ENCODE measurements around the gene ITGAE.

GRCh38 chr17:3794557-3795389, 6.2 kb downstream of the ITGAE start:
- TF ChIP-seq CTCF (conservative IDR thresholded peaks at IDR 0.05; ENCODE audit: low read depth, low read length) = no peak
- no peak for TF ChIP-seq EZH2 (IDR thresholded peaks at IDR 0.05; ENCODE audit: borderline replicate concordance, low read depth, low read length, poor library complexity, severe bottlenecking)

Measured in A673 (cell line).